ENCODE results near the gene DOP1A. TPM values are rescaled to one million over a fixed set of nuclear protein-coding genes. Genes with fewer than 3 reads are reported as not detected.

The DOP1A gene
- total RNA-seq, 2 donors from 2014 or later: 25.9 to 26.7 TPM

DNA sequence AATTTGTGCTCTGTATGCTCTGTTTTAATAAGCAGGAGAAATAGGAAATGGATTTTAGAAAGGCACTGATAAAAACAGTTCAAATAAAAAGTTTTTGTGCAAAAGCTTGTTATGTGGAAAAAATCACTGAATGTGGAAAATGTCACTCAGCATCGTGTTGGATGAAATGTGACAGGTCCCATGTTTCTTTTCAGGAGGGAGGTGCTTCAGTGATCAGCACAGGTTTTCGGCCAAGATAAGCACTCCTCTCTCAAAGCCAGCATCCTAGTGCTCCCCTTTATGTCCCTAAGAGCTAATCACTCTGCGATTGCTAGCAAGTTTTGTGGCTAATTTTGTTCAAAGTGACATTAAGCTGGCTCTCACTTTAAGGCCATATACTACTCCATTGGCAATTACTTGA lies 13.8 kb upstream of the DOP1A start:
- no peak for DNase-seq
- no peak for TF ChIP-seq POLR2A (IDR thresholded peaks at IDR 0.05)
- TF ChIP-seq, protein P1, sequence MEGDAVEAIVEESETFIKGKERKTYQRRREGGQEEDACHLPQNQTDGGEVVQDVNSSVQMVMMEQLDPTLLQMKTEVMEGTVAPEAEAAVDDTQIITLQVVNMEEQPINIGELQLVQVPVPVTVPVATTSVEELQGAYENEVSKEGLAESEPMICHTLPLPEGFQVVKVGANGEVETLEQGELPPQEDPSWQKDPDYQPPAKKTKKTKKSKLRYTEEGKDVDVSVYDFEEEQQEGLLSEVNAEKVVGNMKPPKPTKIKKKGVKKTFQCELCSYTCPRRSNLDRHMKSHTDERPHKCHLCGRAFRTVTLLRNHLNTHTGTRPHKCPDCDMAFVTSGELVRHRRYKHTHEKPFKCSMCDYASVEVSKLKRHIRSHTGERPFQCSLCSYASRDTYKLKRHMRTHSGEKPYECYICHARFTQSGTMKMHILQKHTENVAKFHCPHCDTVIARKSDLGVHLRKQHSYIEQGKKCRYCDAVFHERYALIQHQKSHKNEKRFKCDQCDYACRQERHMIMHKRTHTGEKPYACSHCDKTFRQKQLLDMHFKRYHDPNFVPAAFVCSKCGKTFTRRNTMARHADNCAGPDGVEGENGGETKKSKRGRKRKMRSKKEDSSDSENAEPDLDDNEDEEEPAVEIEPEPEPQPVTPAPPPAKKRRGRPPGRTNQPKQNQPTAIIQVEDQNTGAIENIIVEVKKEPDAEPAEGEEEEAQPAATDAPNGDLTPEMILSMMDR (IDR thresholded peaks at IDR 0.05): no peak
- intact Hi-C loops (cut with DNase I): loop anchor here (5.0 kb wide), 1 partner anchor 781 kb away; no protein-coding TSS in a partner anchor
- Histone ChIP-seq H3K27ac (no peak overlapping the region), H3K4me1 (no peaks in the 10 kb centered on the region), H3K9me3 (no peaks in the 10 kb centered on the region), H3K4me3 (no peak overlapping the region), H3K36me3 (replicated peaks in 1 of 2; ENCODE audit: insufficient read depth in 1 of 2, low read depth in 2 of 2) (no peaks in the 10 kb centered on the region), H3K27me3 (no peaks in the 10 kb centered on the region)
- 78 to 89% methylated on average over 3 of the region's 3 CpGs for WGBS, 2 donors
- ATAC-seq: no peak

DNA sequence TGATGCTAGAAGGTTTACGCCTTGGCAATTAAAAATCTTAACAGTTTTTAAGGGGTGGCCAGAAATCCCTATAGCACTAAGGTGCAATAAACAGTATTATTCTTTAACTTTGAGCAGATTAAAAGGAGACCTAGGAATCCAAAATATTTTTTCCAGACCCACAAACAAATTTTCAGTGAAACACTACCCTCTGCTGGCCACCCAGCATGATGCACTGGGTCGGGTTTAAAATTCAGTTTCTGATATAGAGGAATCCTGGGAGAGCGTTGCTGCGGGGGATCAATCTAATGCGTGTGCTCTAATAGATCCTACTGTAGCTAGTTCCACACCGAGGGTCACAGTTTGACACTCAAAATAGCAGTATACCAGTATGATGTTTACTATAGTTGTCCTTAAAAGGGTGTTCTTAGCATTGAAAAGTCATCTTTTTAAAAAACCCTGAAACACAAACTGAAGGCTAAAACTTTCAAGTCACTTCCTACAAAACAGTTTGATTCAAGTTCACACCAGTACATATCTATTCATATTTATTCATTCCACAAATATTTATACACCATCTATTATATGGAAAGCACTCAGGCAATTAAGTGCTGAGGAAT lies 12.0 kb upstream of the DOP1A start:
- Histone ChIP-seq H3K36me3 (replicated peaks in 1 of 2; ENCODE audit: insufficient read depth in 1 of 2, low read depth in 2 of 2) (no peaks in the 10 kb centered on the region), H3K4me3 (no peak overlapping the region), H3K9me3 (no peaks in the 10 kb centered on the region), H3K4me1 (no peaks in the 10 kb centered on the region), H3K27me3 (no peaks in the 10 kb centered on the region), H3K27ac (no peak overlapping the region)
- DNase-seq: peak; percentile 40 to 52 (median 47)
- peak; percentile 71 for ATAC-seq
- intact Hi-C loops (cut with DNase I): no loop called here
- 15 to 18% methylated on average over 6 of the region's 6 CpGs for WGBS, 2 donors
- TF ChIP-seq, protein P1 (IDR thresholded peaks at IDR 0.05): peak; percentile 62 to 92 (median 75)
- no peak for TF ChIP-seq POLR2A (IDR thresholded peaks at IDR 0.05)

DNA sequence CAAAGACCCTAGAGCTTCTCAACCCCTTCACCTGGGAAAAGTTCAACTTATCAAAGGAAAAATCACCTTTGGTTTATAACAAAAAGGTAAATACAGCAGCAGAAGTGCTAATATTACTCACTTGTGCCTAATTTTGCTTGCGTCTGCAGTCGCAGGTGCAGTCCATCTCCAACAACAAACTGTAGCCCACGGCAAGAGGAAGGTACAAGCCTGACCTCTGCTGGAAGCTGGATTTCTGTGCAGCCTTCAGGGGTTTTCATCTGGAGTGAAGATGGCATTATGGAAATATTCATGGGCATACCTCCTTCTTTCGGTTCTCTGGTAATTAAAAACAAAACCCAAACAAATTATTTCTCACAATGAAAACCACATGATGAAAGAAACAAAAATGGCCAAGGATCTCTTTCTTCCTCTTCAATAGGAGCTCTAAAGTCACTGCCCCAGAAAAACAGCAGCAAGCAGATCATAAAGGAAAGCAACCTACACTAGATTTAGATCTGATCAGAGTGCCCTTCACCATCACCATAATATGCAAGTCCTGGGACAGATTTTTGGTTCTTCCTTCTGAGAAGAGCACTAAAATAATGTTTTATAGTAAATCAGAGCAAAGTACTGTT lies 9.7 kb upstream of the DOP1A start:
- 27 to 32% methylated on average over 4 of the region's 4 CpGs for WGBS, 2 donors
- peak; percentile 39 to 48 (median 44) for DNase-seq
- Histone ChIP-seq H3K36me3 (replicated peaks in 1 of 2; ENCODE audit: insufficient read depth in 1 of 2, low read depth in 2 of 2) (no peaks in the 10 kb centered on the region), H3K9me3 (no peaks in the 10 kb centered on the region), H3K27ac (no peak overlapping the region), H3K27me3 (no peaks in the 10 kb centered on the region), H3K4me1 (no peaks in the 10 kb centered on the region), H3K4me3 (no peak overlapping the region)
- TF ChIP-seq, protein P1 (IDR thresholded peaks at IDR 0.05): peak in 6 of 7 experiments; percentile 59 to 71 (median 64)
- TF ChIP-seq POLR2A (IDR thresholded peaks at IDR 0.05): no peak
- intact Hi-C loops (cut with DNase I): no loop called here
- peak; percentile 70 for ATAC-seq

DNA sequence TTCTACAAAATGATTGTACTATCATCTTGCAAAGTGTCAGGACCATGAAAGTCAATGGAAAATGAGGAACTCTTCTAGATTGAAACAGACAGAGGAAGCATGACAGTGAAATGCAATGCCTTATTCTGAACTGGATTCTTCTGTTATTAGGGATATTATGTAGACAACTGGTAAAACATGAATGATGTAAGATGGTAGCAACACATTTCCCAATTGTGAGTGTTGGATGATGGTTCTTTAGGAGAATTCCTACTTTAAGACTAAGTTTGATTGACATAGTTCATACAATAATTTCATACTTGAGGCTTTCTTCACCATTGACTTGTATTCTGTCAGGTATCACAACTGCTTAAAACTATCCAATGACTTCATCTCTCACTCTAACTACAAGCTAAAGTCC lies 6.3 kb upstream of the DOP1A start:
- no peaks in the 10 kb centered on the region for H3K36me3 ChIP-seq (replicated peaks in 1 of 2; ENCODE audit: insufficient read depth in 1 of 2, low read depth in 2 of 2)
- H3K27ac ChIP-seq: no peak overlapping the region
- intact Hi-C loops (cut with DNase I): no loop called here
- no peak for DNase-seq
- no peaks in the 10 kb centered on the region for H3K27me3 ChIP-seq
- peaks cover 10% of the 10 kb centered on the region for H3K4me1 ChIP-seq
- no peak for ATAC-seq
- no peak overlapping the region for H3K4me3 ChIP-seq
- no peak for TF ChIP-seq POLR2A (IDR thresholded peaks at IDR 0.05)
- TF ChIP-seq, protein P1 (IDR thresholded peaks at IDR 0.05): no peak
- no peaks in the 10 kb centered on the region for H3K9me3 ChIP-seq

DNA sequence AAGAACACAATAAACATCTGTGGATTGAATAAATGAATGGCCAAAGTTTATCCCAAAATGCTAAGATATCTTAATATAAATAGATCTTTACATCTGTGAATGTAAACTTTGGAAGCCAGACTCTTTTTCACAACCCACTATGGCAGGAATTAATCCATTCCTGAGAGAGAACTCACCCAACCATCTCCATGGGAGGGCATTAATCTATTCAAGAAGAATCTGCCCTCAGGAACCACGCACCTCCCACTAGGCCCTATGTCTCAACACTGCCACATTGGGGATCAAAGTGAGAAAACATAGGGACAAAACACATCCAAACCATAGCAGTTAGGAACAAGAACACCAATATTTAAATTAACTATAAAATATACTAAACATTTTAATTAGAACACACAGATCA lies 5.2 kb upstream of the DOP1A start:
- Histone ChIP-seq H3K27ac (no peak overlapping the region), H3K9me3 (no peaks in the 10 kb centered on the region), H3K27me3 (no peaks in the 10 kb centered on the region), H3K4me3 (no peak overlapping the region), H3K36me3 (replicated peaks in 1 of 2; ENCODE audit: insufficient read depth in 1 of 2, low read depth in 2 of 2) (no peaks in the 10 kb centered on the region), H3K4me1 (peaks cover 14% of the 10 kb centered on the region)
- intact Hi-C loops (cut with DNase I): no loop called here
- DNase-seq (no peak), ATAC-seq (no peak)
- no peak for TF ChIP-seq POLR2A (IDR thresholded peaks at IDR 0.05)
- TF ChIP-seq, protein P1 (IDR thresholded peaks at IDR 0.05): no peak
- 90 to 91% methylated on average over 1 of the region's 1 CpG for WGBS, 2 donors

Data from body of pancreas (tissue), 4 donors.